ENCODE measurements around the gene UBALD2. TPM values are rescaled to one million over a fixed set of nuclear protein-coding genes. Genes with fewer than 3 reads are reported as not detected.

The UBALD2 gene
- total and polyA plus RNA-seq, 2 of the 13 experiments (the other 11 are each of a cell fraction or from before 2014, with no cell fraction given): 3.3 to 89.7 TPM

DNA sequence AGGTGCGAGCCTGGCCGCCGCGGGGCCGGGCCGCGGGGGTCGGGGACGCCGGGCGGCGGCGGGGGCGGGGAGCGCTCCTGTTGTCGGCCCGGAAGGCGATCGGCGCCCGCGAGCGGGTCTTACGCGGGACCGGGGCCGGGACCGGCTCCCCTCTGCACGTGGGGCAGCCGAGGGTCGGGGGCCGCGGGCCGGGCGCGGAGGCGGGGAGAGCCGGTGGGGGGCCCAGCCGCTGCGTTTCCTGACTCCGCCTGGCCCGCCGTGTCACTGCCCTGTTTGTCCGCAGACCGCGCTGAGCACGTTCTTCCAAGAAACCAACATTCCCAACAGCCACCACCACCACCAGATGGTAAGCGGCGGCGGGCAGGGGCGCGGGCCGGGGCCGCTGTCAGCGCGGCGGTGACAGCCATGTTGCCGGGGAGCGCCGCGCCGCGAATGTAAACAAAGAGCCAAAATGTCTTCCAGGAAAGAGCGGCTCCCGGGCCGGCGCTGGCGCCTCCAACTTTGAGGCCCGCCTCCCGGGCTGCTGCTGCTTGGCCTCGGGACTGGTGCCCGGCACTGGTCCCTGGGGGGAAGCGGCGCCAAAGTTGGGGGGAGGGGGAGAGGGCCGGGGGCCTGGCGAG lies 586 bp downstream of the UBALD2 start (continued):
- TF ChIP-seq, protein P1, sequence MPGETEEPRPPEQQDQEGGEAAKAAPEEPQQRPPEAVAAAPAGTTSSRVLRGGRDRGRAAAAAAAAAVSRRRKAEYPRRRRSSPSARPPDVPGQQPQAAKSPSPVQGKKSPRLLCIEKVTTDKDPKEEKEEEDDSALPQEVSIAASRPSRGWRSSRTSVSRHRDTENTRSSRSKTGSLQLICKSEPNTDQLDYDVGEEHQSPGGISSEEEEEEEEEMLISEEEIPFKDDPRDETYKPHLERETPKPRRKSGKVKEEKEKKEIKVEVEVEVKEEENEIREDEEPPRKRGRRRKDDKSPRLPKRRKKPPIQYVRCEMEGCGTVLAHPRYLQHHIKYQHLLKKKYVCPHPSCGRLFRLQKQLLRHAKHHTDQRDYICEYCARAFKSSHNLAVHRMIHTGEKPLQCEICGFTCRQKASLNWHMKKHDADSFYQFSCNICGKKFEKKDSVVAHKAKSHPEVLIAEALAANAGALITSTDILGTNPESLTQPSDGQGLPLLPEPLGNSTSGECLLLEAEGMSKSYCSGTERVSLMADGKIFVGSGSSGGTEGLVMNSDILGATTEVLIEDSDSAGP (CRISPR knock-in tag; IDR thresholded peaks at IDR 0.05; ENCODE audit: borderline replicate concordance): no peak
- TF ChIP-seq, protein P2, sequence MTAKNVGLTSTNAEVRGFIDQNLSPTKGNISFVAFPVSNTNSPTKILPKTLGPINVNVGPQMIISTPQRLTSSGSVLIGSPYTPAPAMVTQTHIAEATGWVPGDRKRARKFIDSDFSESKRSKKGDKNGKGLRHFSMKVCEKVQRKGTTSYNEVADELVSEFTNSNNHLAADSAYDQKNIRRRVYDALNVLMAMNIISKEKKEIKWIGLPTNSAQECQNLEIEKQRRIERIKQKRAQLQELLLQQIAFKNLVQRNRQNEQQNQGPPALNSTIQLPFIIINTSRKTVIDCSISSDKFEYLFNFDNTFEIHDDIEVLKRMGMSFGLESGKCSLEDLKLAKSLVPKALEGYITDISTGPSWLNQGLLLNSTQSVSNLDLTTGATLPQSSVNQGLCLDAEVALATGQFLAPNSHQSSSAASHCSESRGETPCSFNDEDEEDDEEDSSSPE (CRISPR knock-in tag; IDR thresholded peaks at IDR 0.05): peak; percentile 36; the same call in 1 of the 2 replicates
- TF ChIP-seq, protein P3, sequence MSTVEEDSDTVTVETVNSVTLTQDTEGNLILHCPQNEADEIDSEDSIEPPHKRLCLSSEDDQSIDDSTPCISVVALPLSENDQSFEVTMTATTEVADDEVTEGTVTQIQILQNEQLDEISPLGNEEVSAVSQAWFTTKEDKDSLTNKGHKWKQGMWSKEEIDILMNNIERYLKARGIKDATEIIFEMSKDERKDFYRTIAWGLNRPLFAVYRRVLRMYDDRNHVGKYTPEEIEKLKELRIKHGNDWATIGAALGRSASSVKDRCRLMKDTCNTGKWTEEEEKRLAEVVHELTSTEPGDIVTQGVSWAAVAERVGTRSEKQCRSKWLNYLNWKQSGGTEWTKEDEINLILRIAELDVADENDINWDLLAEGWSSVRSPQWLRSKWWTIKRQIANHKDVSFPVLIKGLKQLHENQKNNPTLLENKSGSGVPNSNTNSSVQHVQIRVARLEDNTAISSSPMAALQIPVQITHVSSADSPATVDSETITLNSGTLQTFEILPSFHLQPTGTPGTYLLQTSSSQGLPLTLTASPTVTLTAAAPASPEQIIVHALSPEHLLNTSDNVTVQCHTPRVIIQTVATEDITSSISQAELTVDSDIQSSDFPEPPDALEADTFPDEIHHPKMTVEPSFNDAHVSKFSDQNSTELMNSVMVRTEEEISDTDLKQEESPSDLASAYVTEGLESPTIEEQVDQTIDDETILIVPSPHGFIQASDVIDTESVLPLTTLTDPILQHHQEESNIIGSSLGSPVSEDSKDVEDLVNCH (CRISPR knock-in tag; IDR thresholded peaks at IDR 0.05): no peak
- TF ChIP-seq NFKBIZ (CRISPR knock-in tag; IDR thresholded peaks at IDR 0.05) (no peak), ZNF501 (CRISPR knock-in tag; IDR thresholded peaks at IDR 0.05) (no peak), SRY (CRISPR knock-in tag; IDR thresholded peaks at IDR 0.05) (0 out of 2 replicates have a peak, but pooled peaks have one; percentile 31), ARHGAP35 (CRISPR knock-in tag; IDR thresholded peaks at IDR 0.05; ENCODE audit: borderline replicate concordance) (no peak), ZNF777 (CRISPR knock-in tag; IDR thresholded peaks at IDR 0.05) (no peak), FOXK1 (CRISPR knock-in tag; IDR thresholded peaks at IDR 0.05; ENCODE audit: borderline replicate concordance, low read depth) (peak; percentile 92; the same call in 1 of the 2 replicates), KDM5B (CRISPR knock-in tag; IDR thresholded peaks at IDR 0.05; ENCODE audit: borderline replicate concordance) (peak; percentile 57; the same call in 1 of the 2 replicates), MTF2 (CRISPR knock-in tag; IDR thresholded peaks at IDR 0.05; ENCODE audit: borderline replicate concordance) (no peak), ZNF557 (CRISPR knock-in tag; IDR thresholded peaks at IDR 0.05) (no peak), TCF12 (IDR thresholded peaks at IDR 0.05) (no peak), TCF12 (CRISPR knock-in tag; IDR thresholded peaks at IDR 0.05) (0 out of 2 replicates have a peak, but pooled peaks have one; percentile 45), THAP11 (CRISPR knock-in tag; IDR thresholded peaks at IDR 0.05) (peak; percentile 41; the same call in 1 of the 2 replicates), SUZ12 (IDR thresholded peaks at IDR 0.05; ENCODE audit: low read depth, low read length) (no peak)
- TF ChIP-seq, protein P4, sequence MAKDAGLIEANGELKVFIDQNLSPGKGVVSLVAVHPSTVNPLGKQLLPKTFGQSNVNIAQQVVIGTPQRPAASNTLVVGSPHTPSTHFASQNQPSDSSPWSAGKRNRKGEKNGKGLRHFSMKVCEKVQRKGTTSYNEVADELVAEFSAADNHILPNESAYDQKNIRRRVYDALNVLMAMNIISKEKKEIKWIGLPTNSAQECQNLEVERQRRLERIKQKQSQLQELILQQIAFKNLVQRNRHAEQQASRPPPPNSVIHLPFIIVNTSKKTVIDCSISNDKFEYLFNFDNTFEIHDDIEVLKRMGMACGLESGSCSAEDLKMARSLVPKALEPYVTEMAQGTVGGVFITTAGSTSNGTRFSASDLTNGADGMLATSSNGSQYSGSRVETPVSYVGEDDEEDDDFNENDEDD (CRISPR knock-in tag; IDR thresholded peaks at IDR 0.05; ENCODE audit: borderline replicate concordance): no peak
- TF ChIP-seq, protein P5, sequence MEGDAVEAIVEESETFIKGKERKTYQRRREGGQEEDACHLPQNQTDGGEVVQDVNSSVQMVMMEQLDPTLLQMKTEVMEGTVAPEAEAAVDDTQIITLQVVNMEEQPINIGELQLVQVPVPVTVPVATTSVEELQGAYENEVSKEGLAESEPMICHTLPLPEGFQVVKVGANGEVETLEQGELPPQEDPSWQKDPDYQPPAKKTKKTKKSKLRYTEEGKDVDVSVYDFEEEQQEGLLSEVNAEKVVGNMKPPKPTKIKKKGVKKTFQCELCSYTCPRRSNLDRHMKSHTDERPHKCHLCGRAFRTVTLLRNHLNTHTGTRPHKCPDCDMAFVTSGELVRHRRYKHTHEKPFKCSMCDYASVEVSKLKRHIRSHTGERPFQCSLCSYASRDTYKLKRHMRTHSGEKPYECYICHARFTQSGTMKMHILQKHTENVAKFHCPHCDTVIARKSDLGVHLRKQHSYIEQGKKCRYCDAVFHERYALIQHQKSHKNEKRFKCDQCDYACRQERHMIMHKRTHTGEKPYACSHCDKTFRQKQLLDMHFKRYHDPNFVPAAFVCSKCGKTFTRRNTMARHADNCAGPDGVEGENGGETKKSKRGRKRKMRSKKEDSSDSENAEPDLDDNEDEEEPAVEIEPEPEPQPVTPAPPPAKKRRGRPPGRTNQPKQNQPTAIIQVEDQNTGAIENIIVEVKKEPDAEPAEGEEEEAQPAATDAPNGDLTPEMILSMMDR (CRISPR knock-in tag; IDR thresholded peaks at IDR 0.05): no peak; the same call in 1 of the 2 replicates
- TF ChIP-seq, protein P6, sequence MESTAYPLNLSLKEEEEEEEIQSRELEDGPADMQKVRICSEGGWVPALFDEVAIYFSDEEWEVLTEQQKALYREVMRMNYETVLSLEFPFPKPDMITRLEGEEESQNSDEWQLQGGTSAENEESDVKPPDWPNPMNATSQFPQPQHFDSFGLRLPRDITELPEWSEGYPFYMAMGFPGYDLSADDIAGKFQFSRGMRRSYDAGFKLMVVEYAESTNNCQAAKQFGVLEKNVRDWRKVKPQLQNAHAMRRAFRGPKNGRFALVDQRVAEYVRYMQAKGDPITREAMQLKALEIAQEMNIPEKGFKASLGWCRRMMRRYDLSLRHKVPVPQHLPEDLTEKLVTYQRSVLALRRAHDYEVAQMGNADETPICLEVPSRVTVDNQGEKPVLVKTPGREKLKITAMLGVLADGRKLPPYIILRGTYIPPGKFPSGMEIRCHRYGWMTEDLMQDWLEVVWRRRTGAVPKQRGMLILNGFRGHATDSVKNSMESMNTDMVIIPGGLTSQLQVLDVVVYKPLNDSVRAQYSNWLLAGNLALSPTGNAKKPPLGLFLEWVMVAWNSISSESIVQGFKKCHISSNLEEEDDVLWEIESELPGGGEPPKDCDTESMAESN (CRISPR knock-in tag; conservative IDR thresholded peaks at IDR 0.05): peak; percentile 50; the same call in 1 of the 2 replicates

Data from HepG2 (cell line).